Sigmoid colon (tissue), 4 donors: ENCODE data around the gene ARRDC4.

Experiments used
- CTCF ChIP-seq, 4 experiments: fragments of 450-650 bp in 3 of 4; fragments of 200-600 bp in 1 of 4; IDR thresholded peaks; one replicate each; pipeline ENCODE4 v1.5.1; 2016 to 2019; ENCODE audit warnings: antibody characterized with exemption in 4 of 4, mild to moderate bottlenecking in 3 of 4, moderate library complexity in 2 of 4
- POLR2A ChIP-seq, 2 donors: fragments of 450-650 bp; IDR thresholded peaks; one replicate each; pipeline ENCODE4 v1.6.1; 2016; ENCODE audit warnings: antibody characterized with exemption in 2 of 2, mild to moderate bottlenecking in 2 of 2, moderate library complexity in 2 of 2
- POLR2AphosphoS5 ChIP-seq, 4 donors: sonication (generic); formaldehyde crosslinking; IDR thresholded peaks; one replicate each; pipeline ENCODE4 v1.6.1; 2017; ENCODE audit warnings: antibody characterized with exemption in 4 of 4

- TF ChIP-seq CTCF (IDR thresholded peaks at IDR 0.05) (no peak), POLR2A (IDR thresholded peaks at IDR 0.05) (no peak), POLR2AphosphoS5 (IDR thresholded peaks at IDR 0.05) (no peak)
These were observed 30.3 kb upstream of the ARRDC4 start for GRCh38 chr15:97930230-97930629.
